ENCODE results near the gene MED28.

DNA sequence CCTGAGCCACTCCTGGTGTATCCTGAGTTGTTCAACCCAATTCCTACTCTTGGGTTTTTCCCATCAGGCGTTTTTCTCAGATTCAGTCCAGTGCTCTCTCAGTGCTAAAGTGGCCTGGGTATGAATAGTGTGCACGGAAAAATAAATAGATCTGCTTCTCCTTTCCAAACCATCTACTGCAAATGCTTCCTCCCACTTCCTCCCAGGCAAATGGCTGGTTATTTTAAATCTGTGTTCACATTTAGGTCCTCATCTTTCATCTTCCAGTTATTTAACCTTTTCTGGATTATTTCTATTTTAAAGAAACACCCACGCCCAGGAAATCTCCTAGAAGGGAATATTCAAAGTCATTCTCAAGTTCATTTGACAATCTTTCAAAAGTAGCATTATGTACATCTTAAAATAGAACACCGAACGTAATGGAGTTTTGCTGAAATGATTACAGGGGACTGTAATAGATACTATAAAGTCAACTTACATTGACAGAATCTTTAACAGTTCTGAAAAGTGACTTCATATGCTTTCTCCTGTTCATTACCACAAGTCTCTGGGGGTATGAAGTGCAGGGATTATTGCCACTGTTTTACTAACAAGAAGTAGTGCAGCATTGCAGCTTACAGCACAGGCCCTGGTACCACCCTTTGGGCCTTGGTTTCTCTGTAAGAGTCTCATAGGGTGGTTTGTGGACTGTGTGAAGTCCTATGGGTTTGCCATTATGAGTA, 66.3 kb downstream of the MED28 start:
- TF ChIP-seq, protein P1, sequence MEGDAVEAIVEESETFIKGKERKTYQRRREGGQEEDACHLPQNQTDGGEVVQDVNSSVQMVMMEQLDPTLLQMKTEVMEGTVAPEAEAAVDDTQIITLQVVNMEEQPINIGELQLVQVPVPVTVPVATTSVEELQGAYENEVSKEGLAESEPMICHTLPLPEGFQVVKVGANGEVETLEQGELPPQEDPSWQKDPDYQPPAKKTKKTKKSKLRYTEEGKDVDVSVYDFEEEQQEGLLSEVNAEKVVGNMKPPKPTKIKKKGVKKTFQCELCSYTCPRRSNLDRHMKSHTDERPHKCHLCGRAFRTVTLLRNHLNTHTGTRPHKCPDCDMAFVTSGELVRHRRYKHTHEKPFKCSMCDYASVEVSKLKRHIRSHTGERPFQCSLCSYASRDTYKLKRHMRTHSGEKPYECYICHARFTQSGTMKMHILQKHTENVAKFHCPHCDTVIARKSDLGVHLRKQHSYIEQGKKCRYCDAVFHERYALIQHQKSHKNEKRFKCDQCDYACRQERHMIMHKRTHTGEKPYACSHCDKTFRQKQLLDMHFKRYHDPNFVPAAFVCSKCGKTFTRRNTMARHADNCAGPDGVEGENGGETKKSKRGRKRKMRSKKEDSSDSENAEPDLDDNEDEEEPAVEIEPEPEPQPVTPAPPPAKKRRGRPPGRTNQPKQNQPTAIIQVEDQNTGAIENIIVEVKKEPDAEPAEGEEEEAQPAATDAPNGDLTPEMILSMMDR (conservative IDR thresholded peaks at IDR 0.05; ENCODE audit: low read length): no peak
- TF ChIP-seq EZH2phosphoT487 (IDR thresholded peaks at IDR 0.05; ENCODE audit: borderline replicate concordance, low read depth, low read length): no peak

All from OCI-LY7 (cell line).